GM23338 (cell line): ENCODE results near the gene TRIM61. TPM values are rescaled to one million over a fixed set of nuclear protein-coding genes. Genes with fewer than 3 reads are reported as not detected.
"Not testable (repeated sequence)": the region's sequence is repeated elsewhere in the genome, so short reads cannot be mapped to it uniquely, and the experiment has no call there.

Source experiments
- ATAC-seq: fragments of 200-7000 bp; cut with Tn5 transposase; 3 replicates; pipeline ENCODE4 v1.9.1; 2020
- DNase-seq: peaks from one replicate; pipeline ENCODE4 v3.0.0-alpha.2; 2015; ENCODE audit warnings: low spot score
- H2AFZ ChIP-seq: fragments of 200-600 bp; sonication (generic); 2 replicates; pipeline ENCODE4 v1.8.0; 2016; ENCODE audit warnings: antibody characterized with exemption, mild to moderate bottlenecking, moderate library complexity
- H3F3A ChIP-seq: fragments of 200-600 bp; sonication (generic); replicated peaks from 2 replicates; pipeline ENCODE4 v1.8.0; 2017; ENCODE audit warnings: antibody characterized with exemption, mixed run types, low read depth
- H3K27ac ChIP-seq: fragments of 200-600 bp; sonication (generic); 2 replicates; pipeline ENCODE4 v1.6.1; 2016; ENCODE audit warnings: low read depth
- H3K27me3 ChIP-seq: fragments of 200-600 bp; sonication (generic); 2 replicates; pipeline ENCODE4 v1.8.0; 2016; ENCODE audit warnings: mild to moderate bottlenecking, mixed run types, moderate library complexity; ENCODE audit not compliant: insufficient read depth
- H3K36me3 ChIP-seq: fragments of 200-600 bp; sonication (generic); 2 replicates; pipeline ENCODE4 v1.8.0; 2016; ENCODE audit warnings: mild to moderate bottlenecking; ENCODE audit not compliant: insufficient read depth
- H3K4me1 ChIP-seq: fragments of 200-600 bp; sonication (generic); 2 replicates; pipeline ENCODE4 v1.8.0; 2016; ENCODE audit warnings: mild to moderate bottlenecking, moderate library complexity; ENCODE audit not compliant: insufficient read depth
- H3K4me2 ChIP-seq: fragments of 200-600 bp; sonication (generic); 2 replicates; pipeline ENCODE4 v1.7.1; 2017; ENCODE audit warnings: mixed run types
- H3K4me3 ChIP-seq: fragments of 200-600 bp; sonication (generic); 2 replicates; pipeline ENCODE4 v1.6.1; 2016; ENCODE audit warnings: mixed run types
- H3K79me2 ChIP-seq: fragments of 200-600 bp; sonication (generic); replicated peaks from 2 replicates; pipeline ENCODE4 v1.8.0; 2017; ENCODE audit warnings: mild to moderate bottlenecking; ENCODE audit not compliant: insufficient read depth
- H3K9me2 ChIP-seq: fragments of 200-600 bp; sonication (generic); 2 replicates; pipeline ENCODE4 v1.8.0; 2017; ENCODE audit not compliant: insufficient read depth
- H4K20me1 ChIP-seq: fragments of 200-600 bp; sonication (generic); replicated peaks from 2 replicates; pipeline ENCODE4 v1.8.0; 2017; ENCODE audit warnings: mild to moderate bottlenecking; ENCODE audit not compliant: insufficient read depth
- H3K27ac Mint-ChIP-seq: 2 replicates; pipeline ENCODE4 v1.8.0; 2020; ENCODE audit warnings: inconsistent platforms, mild to moderate bottlenecking, moderate library complexity, mixed read lengths
- H3K27me3 Mint-ChIP-seq: 3 replicates; pipeline ENCODE4 v1.8.0; 2022; ENCODE audit warnings: low read depth, mild to moderate bottlenecking, moderate library complexity, mixed read lengths, inconsistent platforms; ENCODE audit not compliant: insufficient read depth, poor library complexity
- H3K36me3 Mint-ChIP-seq: 3 replicates; pipeline ENCODE4 v1.8.0; 2021; ENCODE audit warnings: low read depth, mild to moderate bottlenecking, inconsistent platforms, moderate library complexity, mixed read lengths
- H3K4me1 Mint-ChIP-seq: 3 replicates; pipeline ENCODE4 v1.8.0; 2020; ENCODE audit warnings: mild to moderate bottlenecking, inconsistent platforms, mixed read lengths
- H3K4me3 Mint-ChIP-seq: 3 replicates; pipeline ENCODE4 v1.8.0; 2021; ENCODE audit warnings: moderate library complexity, mild to moderate bottlenecking, inconsistent platforms, mixed read lengths
- H3K9me3 Mint-ChIP-seq: 3 replicates; pipeline ENCODE4 v1.8.0; 2020; ENCODE audit warnings: moderate library complexity, mild to moderate bottlenecking, inconsistent platforms, mixed read lengths
- CREB1 ChIP-seq: fragments of 250-450 bp; sonication (Bioruptor Pico); IDR thresholded peaks from 2 replicates; pipeline ENCODE4 v1.5.0; 2020; ENCODE audit warnings: low read depth, mild to moderate bottlenecking, moderate library complexity
- JUNB ChIP-seq: IDR thresholded peaks from one replicate; pipeline ENCODE4 v1.6.1; 2016; ENCODE audit warnings: antibody characterized with exemption; ENCODE audit not compliant: unreplicated experiment
- STAT1 ChIP-seq: IDR thresholded peaks from one replicate; pipeline ENCODE4 v1.6.1; 2016; ENCODE audit warnings: antibody characterized with exemption; ENCODE audit not compliant: unreplicated experiment
- ZNF331 ChIP-seq: fragments of 250-450 bp; sonication (Bioruptor Pico); IDR thresholded peaks from 2 replicates; pipeline ENCODE4 v1.5.0; 2020; ENCODE audit warnings: low read depth, mild to moderate bottlenecking, moderate library complexity
- polyA plus RNA-seq: library from polyadenylated mRNA; unstranded; fragments of >200 nt; fragmentation: Nextera tagmentation; extraction: Ambion mirVana; gene quantifications from 2 replicates; pipeline ENCODE4 v1.2.1, GENCODE V29; 2016
- total RNA-seq: library from RNA; depleted of rRNA; stranded (reverse); fragments of >200 nt; shearing (Covaris generic); gene quantifications from 2 replicates; pipeline ENCODE4 v1.2.3, GENCODE V29; 2014
- TF ChIP-seq, protein P1 (sequence below): IDR thresholded peaks from 2 replicates; pipeline ENCODE4 v1.6.1; 2016; ENCODE audit warnings: antibody characterized with exemption
- TF ChIP-seq, protein P2 (sequence below), 2 experiments: fragments of 200-600 bp in 1 of 2; sonication (generic) in 1 of 2; conservative IDR thresholded peaks; 2 replicates each; pipeline versions ENCODE4 v1.5.1 to v1.6.1; 2016 to 2017; ENCODE audit warnings: antibody characterized with exemption in 2 of 2, low read depth in 2 of 2, mild to moderate bottlenecking in 2 of 2, moderate library complexity in 1 of 2

Gene TRIM61
- total and polyA plus RNA-seq, 2 experiments from 2014 or later, result 0.38 TPM; not detected in 1

DNA sequence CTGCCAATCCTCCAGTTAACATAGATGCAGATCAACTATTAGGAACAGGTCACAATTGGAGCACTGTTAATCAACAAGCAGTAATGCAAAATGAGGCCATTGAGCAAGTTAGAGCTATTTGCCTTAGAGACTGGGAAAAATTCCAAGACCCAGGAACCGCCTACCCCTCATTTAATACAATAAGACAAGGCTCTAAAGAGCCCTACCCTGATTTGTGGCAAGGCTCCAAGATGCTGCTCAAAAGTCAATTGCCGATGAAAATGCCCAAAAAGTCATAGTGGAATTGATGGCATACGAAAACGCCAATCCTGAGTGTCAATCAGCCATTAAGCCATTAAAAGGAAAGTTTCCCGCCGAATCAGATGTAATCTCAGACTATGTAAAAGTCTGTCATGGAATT lies 20.5 kb upstream of the TRIM61 start:
- no peak for TF ChIP-seq CREB1 (CRISPR knock-in tag)
- TF ChIP-seq STAT1, result no peak
- TF ChIP-seq, protein P1, sequence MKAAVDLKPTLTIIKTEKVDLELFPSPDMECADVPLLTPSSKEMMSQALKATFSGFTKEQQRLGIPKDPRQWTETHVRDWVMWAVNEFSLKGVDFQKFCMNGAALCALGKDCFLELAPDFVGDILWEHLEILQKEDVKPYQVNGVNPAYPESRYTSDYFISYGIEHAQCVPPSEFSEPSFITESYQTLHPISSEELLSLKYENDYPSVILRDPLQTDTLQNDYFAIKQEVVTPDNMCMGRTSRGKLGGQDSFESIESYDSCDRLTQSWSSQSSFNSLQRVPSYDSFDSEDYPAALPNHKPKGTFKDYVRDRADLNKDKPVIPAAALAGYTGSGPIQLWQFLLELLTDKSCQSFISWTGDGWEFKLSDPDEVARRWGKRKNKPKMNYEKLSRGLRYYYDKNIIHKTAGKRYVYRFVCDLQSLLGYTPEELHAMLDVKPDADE, result no peak
- TF ChIP-seq ZNF331 (CRISPR knock-in tag), result no peak
- TF ChIP-seq, protein P2, sequence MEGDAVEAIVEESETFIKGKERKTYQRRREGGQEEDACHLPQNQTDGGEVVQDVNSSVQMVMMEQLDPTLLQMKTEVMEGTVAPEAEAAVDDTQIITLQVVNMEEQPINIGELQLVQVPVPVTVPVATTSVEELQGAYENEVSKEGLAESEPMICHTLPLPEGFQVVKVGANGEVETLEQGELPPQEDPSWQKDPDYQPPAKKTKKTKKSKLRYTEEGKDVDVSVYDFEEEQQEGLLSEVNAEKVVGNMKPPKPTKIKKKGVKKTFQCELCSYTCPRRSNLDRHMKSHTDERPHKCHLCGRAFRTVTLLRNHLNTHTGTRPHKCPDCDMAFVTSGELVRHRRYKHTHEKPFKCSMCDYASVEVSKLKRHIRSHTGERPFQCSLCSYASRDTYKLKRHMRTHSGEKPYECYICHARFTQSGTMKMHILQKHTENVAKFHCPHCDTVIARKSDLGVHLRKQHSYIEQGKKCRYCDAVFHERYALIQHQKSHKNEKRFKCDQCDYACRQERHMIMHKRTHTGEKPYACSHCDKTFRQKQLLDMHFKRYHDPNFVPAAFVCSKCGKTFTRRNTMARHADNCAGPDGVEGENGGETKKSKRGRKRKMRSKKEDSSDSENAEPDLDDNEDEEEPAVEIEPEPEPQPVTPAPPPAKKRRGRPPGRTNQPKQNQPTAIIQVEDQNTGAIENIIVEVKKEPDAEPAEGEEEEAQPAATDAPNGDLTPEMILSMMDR (conservative IDR thresholded peaks at IDR 0.05; ENCODE audit: low read depth in 2 of 2), result no peak
- no peak for TF ChIP-seq JUNB
- no peak for DNase-seq

DNA sequence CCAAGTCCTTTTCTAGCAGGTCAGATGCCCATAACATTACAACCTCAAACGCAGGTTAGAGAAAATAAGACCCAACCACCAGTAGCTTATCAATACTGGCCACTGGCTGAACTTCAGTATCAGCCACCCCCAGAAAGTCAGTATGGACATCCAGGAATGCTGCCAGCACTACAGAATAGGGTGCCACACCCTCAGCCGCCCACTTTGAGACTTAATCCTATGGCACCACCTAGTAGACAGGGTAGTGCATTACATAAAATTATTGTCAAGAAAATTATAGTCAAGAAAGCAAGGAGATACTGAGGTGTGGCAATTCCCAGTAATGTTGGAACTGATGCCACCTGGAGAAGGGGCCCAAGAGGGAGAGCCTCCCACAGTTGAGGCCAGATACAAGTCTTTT lies 19.9 kb upstream of the TRIM61 start:
- no peaks in the 10 kb centered on the region for H3K36me3 ChIP-seq
- H3K4me1 Mint-ChIP-seq, result peaks cover 6% of the 10 kb centered on the region

More for the DNA sequence above, 20.5 kb upstream of the TRIM61 start:
- H3K9me3 Mint-ChIP-seq, result no peaks in the 10 kb centered on the region
- Histone ChIP-seq H3K27me3 (no peaks in the 10 kb centered on the region), H3K4me1 (no peaks in the 10 kb centered on the region; the same call in 1 of the 2 replicates), H3K79me2 (no peaks in the 10 kb centered on the region), H3K9me2 (no peaks in the 10 kb centered on the region), H3K27ac (no peak overlapping the region), H3K4me3 (no peak overlapping the region), H2AFZ (no peak overlapping the region), H3F3A (no peaks in the 10 kb centered on the region), H3K4me2 (no peak overlapping the region), H3K36me3 (no peaks in the 10 kb centered on the region), H4K20me1 (no peaks in the 10 kb centered on the region)
- H3K27me3 Mint-ChIP-seq, result peaks cover 2% of the 10 kb centered on the region
- ATAC-seq, result no peak
- no peak overlapping the region for H3K27ac Mint-ChIP-seq
- H3K36me3 Mint-ChIP-seq, result no peaks in the 10 kb centered on the region
- H3K4me1 Mint-ChIP-seq, result peaks cover 6% of the 10 kb centered on the region
- H3K4me3 Mint-ChIP-seq, result no peak overlapping the region

DNA sequence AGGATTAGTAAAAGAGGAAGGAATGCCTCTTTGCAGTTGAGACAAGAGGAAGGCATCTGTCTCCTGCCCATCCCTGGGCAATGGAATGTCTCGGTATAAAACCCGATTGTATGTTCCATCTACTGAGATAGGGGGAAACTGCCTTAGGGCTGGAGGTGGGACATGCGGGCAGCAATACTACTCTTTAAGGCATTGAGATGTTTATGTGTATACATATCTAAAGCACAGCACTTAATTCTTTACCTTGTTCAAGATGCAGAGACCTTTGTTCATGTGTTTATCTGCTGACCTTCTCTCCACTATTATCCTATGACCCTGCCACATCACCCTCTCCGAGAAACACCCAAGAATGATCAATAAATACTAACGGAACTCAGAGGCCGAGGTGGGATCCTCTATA lies 18.7 kb upstream of the TRIM61 start:
- H3K27ac Mint-ChIP-seq, H3K79me2 ChIP-seq, H3K4me1 Mint-ChIP-seq, H3K27me3 Mint-ChIP-seq, H3K4me2 ChIP-seq, H3K36me3 Mint-ChIP-seq, H4K20me1 ChIP-seq, DNase-seq, H3F3A ChIP-seq, H3K27me3 ChIP-seq, H3K27ac ChIP-seq, H3K9me2 ChIP-seq, H3K9me3 Mint-ChIP-seq, H3K36me3 ChIP-seq, H3K4me3 ChIP-seq, ATAC-seq, H3K4me3 Mint-ChIP-seq, H3K4me1 ChIP-seq: not testable (repeated sequence)
- H2AFZ ChIP-seq, result peak overlapping the region; percentile 66

More for the DNA sequence above, 19.9 kb upstream of the TRIM61 start:
- no peaks in the 10 kb centered on the region for H3K9me2 ChIP-seq
- no peaks in the 10 kb centered on the region for H3K27me3 ChIP-seq
- H3K79me2 ChIP-seq, result no peaks in the 10 kb centered on the region
- Mint-ChIP-seq H3K4me3 (no peak overlapping the region), H3K9me3 (no peaks in the 10 kb centered on the region), H3K36me3 (no peaks in the 10 kb centered on the region), H3K27me3 (no peaks in the 10 kb centered on the region), H3K27ac (no peak overlapping the region)
- ATAC-seq, result no peak
- H3K4me3 ChIP-seq, result no peak overlapping the region
- no peaks in the 10 kb centered on the region for H3F3A ChIP-seq
- H3K4me2 ChIP-seq, result no peak overlapping the region
- H4K20me1 ChIP-seq, result no peaks in the 10 kb centered on the region
- H2AFZ ChIP-seq, result no peak overlapping the region
- no peak overlapping the region for H3K27ac ChIP-seq
- TF ChIP-seq CREB1 (CRISPR knock-in tag), result no peak
- TF ChIP-seq, protein P2 (conservative IDR thresholded peaks at IDR 0.05; ENCODE audit: low read depth in 2 of 2), result peak; percentile 28 to 61; a peak in 3 of 4 replicates
- DNase-seq, result peak; percentile 15
- no peaks in the 10 kb centered on the region; the same call in 1 of the 2 replicates for H3K4me1 ChIP-seq

- H3K27ac Mint-ChIP-seq, H3K36me3 Mint-ChIP-seq, H3K27me3 ChIP-seq, H3K4me1 ChIP-seq, H3K4me3 ChIP-seq, DNase-seq, H3K79me2 ChIP-seq, H4K20me1 ChIP-seq, H3K4me2 ChIP-seq, H3K36me3 ChIP-seq, H3K27ac ChIP-seq, H3F3A ChIP-seq, ATAC-seq, H3K27me3 Mint-ChIP-seq, H3K9me2 ChIP-seq, H3K4me1 Mint-ChIP-seq, H3K9me3 Mint-ChIP-seq, H3K4me3 Mint-ChIP-seq: not testable (repeated sequence)
- peak overlapping the region; percentile 85 for H2AFZ ChIP-seq
These were observed 13.3 kb upstream of the TRIM61 start for GRCh38 chr4:164990786-164991185.
